Left ventricle myocardium inferior (tissue), 1 donor: ENCODE data around the gene NTNG2. TPM values are rescaled to one million over a fixed set of nuclear protein-coding genes. Genes with fewer than 3 reads are reported as not detected.

Source experiments
- DNase-seq: peaks from one replicate; pipeline ENCODE4 v3.0.0-alpha.2; 2020
- H3K27ac ChIP-seq: fragments of 200-600 bp; replicated peaks from 2 replicates; pipeline ENCODE4 v1.8.0; 2021
- H3K27me3 ChIP-seq: fragments of 200-600 bp; 2 replicates; pipeline ENCODE4 v1.8.0; 2021; ENCODE audit warnings: low read depth
- H3K36me3 ChIP-seq: fragments of 200-600 bp; 2 replicates; pipeline ENCODE4 v1.8.0; 2021
- H3K4me1 ChIP-seq: fragments of 200-600 bp; 2 replicates; pipeline ENCODE4 v1.8.0; 2021
- H3K4me3 ChIP-seq: fragments of 200-600 bp; 2 replicates; pipeline ENCODE4 v1.8.0; 2021; ENCODE audit warnings: mild to moderate bottlenecking, moderate library complexity
- H3K9me3 ChIP-seq: fragments of 200-600 bp; replicated peaks from 2 replicates; pipeline ENCODE4 v1.8.0; 2021
- CTCF ChIP-seq: fragments of 200-600 bp; IDR thresholded peaks from 2 replicates; pipeline ENCODE4 v1.8.0; 2021; ENCODE audit warnings: antibody characterized with exemption, mild to moderate bottlenecking, borderline replicate concordance
- intact Hi-C: fragments of 100-400 bp; cut with micrococcal nuclease; formaldehyde crosslinking; loops from one replicate; pipeline ENCODE4 v1.11.0; 2022
- total RNA-seq: library from RNA; stranded (reverse); fragmentation: NEBNext Ultra II Directional; extraction: Animal tissue kit (Norgen Biotek cat#: 25700); gene quantifications from one replicate; pipeline ENCODE4 v1.2.1, GENCODE V29; 2021
- donor health status: DM: no; HTN: yes; CAD: no; lungs with severe emphysema.

The NTNG2 gene
- total RNA-seq, 1 donor from 2014 or later, result 1.9 TPM

GRCh38 chr9:132249690-132250089 lies 87.8 kb downstream of the NTNG2 start:
- TF ChIP-seq CTCF, result no peak
- no peak overlapping the region for H3K27ac ChIP-seq
- intact Hi-C loops, result loop anchor here (5.0 kb wide), 1 partner anchor 487 kb away; no protein-coding TSS in a partner anchor
- no peak for DNase-seq
- no peaks in the 10 kb centered on the region for H3K36me3 ChIP-seq
- H3K9me3 ChIP-seq, result peaks cover 10% of the 10 kb centered on the region
- peaks cover 17% of the 10 kb centered on the region for H3K4me1 ChIP-seq
- peaks cover 48% of the 10 kb centered on the region for H3K27me3 ChIP-seq
- no peak overlapping the region for H3K4me3 ChIP-seq

- no peak for TF ChIP-seq CTCF
- Histone ChIP-seq H3K9me3 (peaks cover 10% of the 10 kb centered on the region), H3K27me3 (peaks cover 45% of the 10 kb centered on the region), H3K27ac (no peak overlapping the region), H3K36me3 (no peaks in the 10 kb centered on the region), H3K4me1 (peaks cover 10% of the 10 kb centered on the region), H3K4me3 (no peak overlapping the region)
- no peak for DNase-seq
- intact Hi-C loops, result loop anchor here (5.0 kb wide), 1 partner anchor 488 kb away; no protein-coding TSS in a partner anchor
Observed at GRCh38 chr9:132250324-132251262, 88.7 kb downstream of the NTNG2 start.

GRCh38 chr9:132260846-132261245 lies 99.0 kb downstream of the NTNG2 start:
- Histone ChIP-seq H3K9me3 (no peaks in the 10 kb centered on the region), H3K27ac (no peak overlapping the region), H3K27me3 (no peaks in the 10 kb centered on the region), H3K36me3 (peaks cover 34% of the 10 kb centered on the region), H3K4me1 (peaks cover 38% of the 10 kb centered on the region), H3K4me3 (no peak overlapping the region)
- intact Hi-C loops, result no loop called here
- no peak for DNase-seq
- no peak for TF ChIP-seq CTCF

GRCh38 chr9:132266017-132266416 lies 104.2 kb downstream of the NTNG2 start:
- no peak for DNase-seq
- no peaks in the 10 kb centered on the region for H3K9me3 ChIP-seq
- no peaks in the 10 kb centered on the region for H3K27me3 ChIP-seq
- intact Hi-C loops, result no loop called here
- H3K36me3 ChIP-seq, result peaks cover 76% of the 10 kb centered on the region
- H3K4me3 ChIP-seq, result no peak overlapping the region
- peak overlapping the region; percentile 71 for H3K27ac ChIP-seq
- peaks cover 65% of the 10 kb centered on the region for H3K4me1 ChIP-seq
- TF ChIP-seq CTCF, result no peak

- Histone ChIP-seq H3K27me3 (no peaks in the 10 kb centered on the region), H3K27ac (peak overlapping the region; percentile 71), H3K4me1 (peaks cover 55% of the 10 kb centered on the region), H3K9me3 (no peaks in the 10 kb centered on the region), H3K4me3 (no peak overlapping the region), H3K36me3 (peaks cover 81% of the 10 kb centered on the region)
- no peak for TF ChIP-seq CTCF
- DNase-seq, result peak; percentile 41
- intact Hi-C loops, result no loop called here
Observed at GRCh38 chr9:132267660-132268059, 105.8 kb downstream of the NTNG2 start.
